Parathyroid adenoma (tissue), 2 donors: Measurements from ENCODE around the gene PCDH9.
"Not testable (repeated sequence)": the region's sequence is repeated elsewhere in the genome, so short reads cannot be mapped to it uniquely, and the experiment has no call there.

ENCODE experiments used
- H2AFZ ChIP-seq: fragments of 300-600 bp; sonication (generic); one replicate; pipeline ENCODE4 v1.7.0; 2017; ENCODE audit warnings: antibody characterized with exemption, mild to moderate bottlenecking
- H3K27ac ChIP-seq: fragments of 300-600 bp; sonication (generic); one replicate; pipeline ENCODE4 v1.7.0; 2017
- H3K27me3 ChIP-seq: fragments of 300-600 bp; sonication (generic); one replicate; pipeline ENCODE4 v1.7.0; 2017; ENCODE audit warnings: low read length; ENCODE audit not compliant: control insufficient read depth, insufficient read depth
- H3K36me3 ChIP-seq: fragments of 300-600 bp; sonication (generic); one replicate; pipeline ENCODE4 v1.7.0; 2017; ENCODE audit warnings: low read length; ENCODE audit not compliant: control insufficient read depth, insufficient read depth
- H3K4me1 ChIP-seq: fragments of 300-600 bp; sonication (generic); one replicate; pipeline ENCODE4 v1.7.0; 2017; ENCODE audit warnings: control low read depth
- H3K4me2 ChIP-seq: fragments of 300-600 bp; sonication (generic); one replicate; pipeline ENCODE4 v1.7.0; 2017; ENCODE audit warnings: low read length
- H3K4me3 ChIP-seq: fragments of 300-600 bp; sonication (generic); one replicate; pipeline ENCODE4 v1.7.0; 2017; ENCODE audit warnings: low read depth, low read length
- H3K79me2 ChIP-seq: fragments of 300-600 bp; sonication (generic); one replicate; pipeline ENCODE4 v1.7.0; 2017; ENCODE audit warnings: control low read depth
- H3K9ac ChIP-seq: fragments of 300-600 bp; sonication (generic); one replicate; pipeline ENCODE4 v1.7.0; 2017; ENCODE audit warnings: mild to moderate bottlenecking
- H3K9me3 ChIP-seq: fragments of 300-600 bp; sonication (generic); one replicate; pipeline ENCODE4 v1.7.0; 2017; ENCODE audit warnings: low read length; ENCODE audit not compliant: control insufficient read depth
- TF ChIP-seq, protein P1 (sequence below): fragments of 300-600 bp; sonication (generic); IDR thresholded peaks from one replicate; pipeline ENCODE4 v1.7.0; 2017; ENCODE audit warnings: antibody characterized with exemption, mild to moderate bottlenecking
- donor health status: primary hyperparathyroidism.

Gene PCDH9

GRCh38 chr13:66634384-66634783 lies 595.8 kb downstream of the PCDH9 start:
- no peak overlapping the region for H2AFZ ChIP-seq
- no peak overlapping the region for H3K4me3 ChIP-seq
- no peaks in the 10 kb centered on the region for H3K27me3 ChIP-seq
- no peak overlapping the region for H3K9ac ChIP-seq
- H3K4me1 ChIP-seq, result no peaks in the 10 kb centered on the region
- H3K4me2 ChIP-seq, result no peak overlapping the region
- H3K27ac ChIP-seq, result no peak overlapping the region
- TF ChIP-seq, protein P1, sequence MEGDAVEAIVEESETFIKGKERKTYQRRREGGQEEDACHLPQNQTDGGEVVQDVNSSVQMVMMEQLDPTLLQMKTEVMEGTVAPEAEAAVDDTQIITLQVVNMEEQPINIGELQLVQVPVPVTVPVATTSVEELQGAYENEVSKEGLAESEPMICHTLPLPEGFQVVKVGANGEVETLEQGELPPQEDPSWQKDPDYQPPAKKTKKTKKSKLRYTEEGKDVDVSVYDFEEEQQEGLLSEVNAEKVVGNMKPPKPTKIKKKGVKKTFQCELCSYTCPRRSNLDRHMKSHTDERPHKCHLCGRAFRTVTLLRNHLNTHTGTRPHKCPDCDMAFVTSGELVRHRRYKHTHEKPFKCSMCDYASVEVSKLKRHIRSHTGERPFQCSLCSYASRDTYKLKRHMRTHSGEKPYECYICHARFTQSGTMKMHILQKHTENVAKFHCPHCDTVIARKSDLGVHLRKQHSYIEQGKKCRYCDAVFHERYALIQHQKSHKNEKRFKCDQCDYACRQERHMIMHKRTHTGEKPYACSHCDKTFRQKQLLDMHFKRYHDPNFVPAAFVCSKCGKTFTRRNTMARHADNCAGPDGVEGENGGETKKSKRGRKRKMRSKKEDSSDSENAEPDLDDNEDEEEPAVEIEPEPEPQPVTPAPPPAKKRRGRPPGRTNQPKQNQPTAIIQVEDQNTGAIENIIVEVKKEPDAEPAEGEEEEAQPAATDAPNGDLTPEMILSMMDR, result no peak
- H3K79me2 ChIP-seq, result no peaks in the 10 kb centered on the region
- no peaks in the 10 kb centered on the region for H3K9me3 ChIP-seq
- H3K36me3 ChIP-seq, result no peaks in the 10 kb centered on the region

DNA sequence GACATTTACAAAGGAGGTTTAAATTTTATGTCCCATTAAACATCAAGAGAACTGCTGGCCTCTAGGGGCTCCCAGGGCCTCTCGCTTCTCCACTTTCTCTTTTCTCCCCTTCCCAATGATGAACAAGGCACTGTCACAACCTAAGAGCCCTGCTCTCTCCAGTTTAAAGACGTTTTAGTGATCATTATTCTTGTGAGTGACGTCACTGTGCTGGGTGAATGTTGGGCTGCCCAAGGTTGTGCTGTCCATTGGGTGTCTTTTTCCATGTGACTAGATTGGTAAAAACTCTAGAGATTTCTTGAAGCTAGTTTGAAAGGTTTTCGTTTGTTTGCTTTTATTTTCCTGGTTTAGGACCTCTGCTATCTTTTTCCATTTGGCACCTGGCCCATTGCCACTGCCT lies 602.6 kb downstream of the PCDH9 start:
- Histone ChIP-seq H3K79me2 (no peaks in the 10 kb centered on the region), H3K4me3 (no peak overlapping the region), H3K36me3 (no peaks in the 10 kb centered on the region), H3K27me3 (no peaks in the 10 kb centered on the region), H3K9ac (no peak overlapping the region), H3K4me1 (no peaks in the 10 kb centered on the region), H3K27ac (no peak overlapping the region), H2AFZ (no peak overlapping the region), H3K9me3 (no peaks in the 10 kb centered on the region), H3K4me2 (no peak overlapping the region)
- TF ChIP-seq, protein P1, result no peak

DNA sequence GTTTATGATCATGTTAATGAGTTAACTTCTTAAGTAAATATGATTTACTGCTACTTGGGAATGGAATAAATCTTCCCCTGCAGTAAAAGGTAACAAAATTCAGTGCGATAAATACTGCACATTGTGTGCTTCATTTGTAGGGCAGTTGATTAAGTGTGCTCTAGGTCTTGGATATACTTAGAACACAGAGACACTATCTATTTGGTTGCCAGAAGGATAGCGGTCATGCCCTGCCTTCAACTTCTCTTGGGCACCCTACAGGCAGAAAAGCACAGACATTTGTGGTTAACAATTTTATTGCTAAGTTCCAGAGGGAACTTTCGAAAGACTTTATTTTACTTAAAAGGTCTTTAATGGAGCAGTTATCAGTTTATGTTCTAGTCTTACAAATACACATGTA lies 605.8 kb downstream of the PCDH9 start:
- Histone ChIP-seq H2AFZ (no peak overlapping the region), H3K9ac (no peak overlapping the region), H3K27me3 (no peaks in the 10 kb centered on the region), H3K79me2 (no peaks in the 10 kb centered on the region), H3K4me3 (no peak overlapping the region), H3K9me3 (no peaks in the 10 kb centered on the region), H3K27ac (no peak overlapping the region), H3K4me2 (no peak overlapping the region), H3K36me3 (no peaks in the 10 kb centered on the region), H3K4me1 (no peaks in the 10 kb centered on the region)
- TF ChIP-seq, protein P1, result no peak

DNA sequence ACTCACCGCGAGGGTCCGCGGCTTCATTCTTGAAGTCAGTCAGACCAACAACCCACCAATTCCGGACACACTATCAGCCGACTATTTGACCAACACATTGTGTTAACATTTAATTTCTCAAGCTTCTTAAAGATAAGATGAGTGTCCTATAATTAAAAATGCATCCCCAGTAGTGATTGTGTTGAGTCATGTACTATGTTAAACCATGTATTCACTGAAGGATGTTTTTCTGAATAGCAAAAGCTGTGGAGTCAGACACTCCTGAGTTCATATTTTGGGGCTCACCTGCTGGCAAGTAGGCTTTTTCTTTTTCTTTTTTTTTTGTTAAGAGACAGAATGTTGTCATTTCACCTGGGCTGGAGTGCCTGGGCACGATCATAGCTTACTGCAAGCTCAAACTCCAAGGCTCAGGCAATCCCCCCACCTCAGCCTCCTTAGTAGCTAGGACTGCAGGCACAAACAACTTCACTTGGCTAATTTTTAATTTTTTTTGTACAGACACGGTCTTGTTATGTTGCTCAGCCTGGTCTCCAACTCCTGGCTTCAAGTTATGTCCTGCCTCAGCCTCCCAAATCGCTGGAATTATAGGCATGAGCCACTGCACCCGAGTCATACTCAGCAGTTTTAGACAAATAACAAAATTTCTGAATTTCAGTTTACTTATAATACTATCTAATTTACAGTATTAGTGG lies 606.9 kb downstream of the PCDH9 start:
- Histone ChIP-seq H3K4me2 (no peak overlapping the region), H3K9ac (no peak overlapping the region), H3K4me1 (no peaks in the 10 kb centered on the region), H3K4me3 (no peak overlapping the region), H3K36me3 (no peaks in the 10 kb centered on the region), H2AFZ (no peak overlapping the region), H3K79me2 (no peaks in the 10 kb centered on the region), H3K9me3 (no peaks in the 10 kb centered on the region), H3K27me3 (no peaks in the 10 kb centered on the region), H3K27ac (no peak overlapping the region)
- TF ChIP-seq, protein P1, result no peak

DNA sequence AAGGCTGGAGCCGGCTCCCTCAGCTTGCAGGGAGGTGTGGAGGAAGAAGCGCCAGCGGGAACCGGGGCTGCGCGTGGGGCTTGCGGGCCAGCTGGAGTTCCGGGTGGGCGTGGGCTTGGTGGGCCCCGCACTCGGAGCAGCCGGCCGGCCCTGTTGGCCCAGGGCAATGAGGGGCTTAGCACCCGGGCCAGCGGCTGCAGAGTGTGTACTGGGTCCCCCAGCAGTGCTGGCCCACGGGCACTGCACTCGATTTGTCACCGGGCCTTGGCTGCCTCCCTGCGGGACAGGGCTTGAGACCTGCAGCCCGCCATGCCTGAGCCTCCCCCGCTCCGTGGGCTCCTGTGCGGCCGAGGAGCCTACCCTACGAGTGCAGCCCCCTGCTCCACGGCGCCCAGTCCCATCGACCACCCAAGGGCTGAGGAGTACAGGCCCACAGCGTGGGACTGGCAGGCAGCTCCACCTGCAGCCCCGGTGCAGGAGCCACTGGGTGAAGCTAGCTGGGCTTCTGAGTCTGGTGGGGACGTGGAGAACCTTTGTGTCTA lies 608.2 kb downstream of the PCDH9 start:
- H3K4me1 ChIP-seq, H3K9ac ChIP-seq, H3K9me3 ChIP-seq, H2AFZ ChIP-seq, H3K36me3 ChIP-seq, H3K27ac ChIP-seq, H3K4me3 ChIP-seq, H3K79me2 ChIP-seq, H3K27me3 ChIP-seq, H3K4me2 ChIP-seq: not testable (repeated sequence)
